Neural crest cell (in vitro differentiated cells): ENCODE data around the gene ANKRD23. TPM values are rescaled to one million over a fixed set of nuclear protein-coding genes. Genes with fewer than 3 reads are reported as not detected.
"Not testable (repeated sequence)": the region's sequence is repeated elsewhere in the genome, so short reads cannot be mapped to it uniquely, and the experiment has no call there.

Experiments
- DNase-seq: peaks from one replicate; pipeline ENCODE4 v3.0.0; 2021; ENCODE audit warnings: low read depth, mixed read lengths, low spot score
- H3K27ac Mint-ChIP-seq: one replicate; pipeline ENCODE4 v1.8.0; 2021; ENCODE audit warnings: mild to moderate bottlenecking, mixed read lengths; ENCODE audit not compliant: unreplicated experiment
- H3K27me3 Mint-ChIP-seq: 2 replicates; pipeline ENCODE4 v1.8.0; 2021; ENCODE audit warnings: low read depth, mild to moderate bottlenecking, mixed read lengths
- H3K36me3 Mint-ChIP-seq: 2 replicates; pipeline ENCODE4 v1.8.0; 2021; ENCODE audit warnings: low read depth, mild to moderate bottlenecking, mixed read lengths
- H3K4me1 Mint-ChIP-seq: 2 replicates; pipeline ENCODE4 v1.8.0; 2021; ENCODE audit warnings: mixed read lengths
- H3K4me3 Mint-ChIP-seq: one replicate; pipeline ENCODE4 v1.8.0; 2021; ENCODE audit warnings: mild to moderate bottlenecking, mixed read lengths
- H3K9me3 Mint-ChIP-seq: 2 replicates; pipeline ENCODE4 v1.8.0; 2021; ENCODE audit warnings: mixed read lengths
- total RNA-seq: library from RNA; stranded (reverse); gene quantifications from 2 replicates; pipeline ENCODE4 v1.2.1, GENCODE V29; 2021
- TF ChIP-seq, protein P1 (sequence below): fragments of 200-600 bp; sonication (generic); conservative IDR thresholded peaks from 2 replicates; pipeline ENCODE4 v1.5.0; 2021; ENCODE audit warnings: antibody characterized with exemption, mild to moderate bottlenecking

Gene ANKRD23
- total RNA-seq, 1 donor from 2014 or later, result 11.4 TPM

DNA sequence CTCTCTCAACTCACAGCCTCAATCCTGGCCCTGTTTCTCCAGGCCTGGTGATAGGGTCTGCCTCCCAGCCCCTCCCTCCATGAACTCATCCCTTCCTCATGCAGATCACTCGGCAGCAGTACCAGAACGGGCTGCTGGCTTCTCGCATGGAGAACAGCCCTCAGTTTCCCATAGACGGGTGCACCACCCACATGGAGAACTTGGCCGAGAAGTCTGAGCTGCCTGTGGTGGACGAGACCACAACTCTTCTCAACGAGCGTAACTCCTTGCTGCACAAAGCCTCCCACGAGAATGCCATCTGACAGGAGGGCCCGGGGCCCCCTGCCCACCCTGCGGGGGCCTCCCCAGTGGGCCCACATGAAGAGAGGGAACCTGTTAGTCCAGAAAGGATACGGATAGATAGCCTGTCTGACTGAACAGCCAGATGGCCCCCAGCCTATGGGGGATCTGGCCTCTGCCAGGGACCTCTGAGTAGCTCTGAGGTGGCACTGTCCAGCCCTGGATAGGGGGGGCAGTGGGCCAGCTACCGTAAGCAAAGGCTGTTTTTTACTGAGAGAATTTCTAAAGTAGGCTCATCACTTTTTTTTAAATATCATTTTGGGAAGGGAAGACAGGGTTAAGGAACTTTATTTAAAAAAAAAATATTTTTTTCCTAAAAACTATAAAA lies 34.5 kb downstream of the ANKRD23 start:
- Mint-ChIP-seq H3K27me3 (no peaks in the 10 kb centered on the region), H3K27ac (peak overlapping the region; percentile 14), H3K4me1 (peaks cover 13% of the 10 kb centered on the region), H3K36me3 (peaks cover 10% of the 10 kb centered on the region), H3K9me3 (no peaks in the 10 kb centered on the region), H3K4me3 (no peak overlapping the region)
- TF ChIP-seq, protein P1, sequence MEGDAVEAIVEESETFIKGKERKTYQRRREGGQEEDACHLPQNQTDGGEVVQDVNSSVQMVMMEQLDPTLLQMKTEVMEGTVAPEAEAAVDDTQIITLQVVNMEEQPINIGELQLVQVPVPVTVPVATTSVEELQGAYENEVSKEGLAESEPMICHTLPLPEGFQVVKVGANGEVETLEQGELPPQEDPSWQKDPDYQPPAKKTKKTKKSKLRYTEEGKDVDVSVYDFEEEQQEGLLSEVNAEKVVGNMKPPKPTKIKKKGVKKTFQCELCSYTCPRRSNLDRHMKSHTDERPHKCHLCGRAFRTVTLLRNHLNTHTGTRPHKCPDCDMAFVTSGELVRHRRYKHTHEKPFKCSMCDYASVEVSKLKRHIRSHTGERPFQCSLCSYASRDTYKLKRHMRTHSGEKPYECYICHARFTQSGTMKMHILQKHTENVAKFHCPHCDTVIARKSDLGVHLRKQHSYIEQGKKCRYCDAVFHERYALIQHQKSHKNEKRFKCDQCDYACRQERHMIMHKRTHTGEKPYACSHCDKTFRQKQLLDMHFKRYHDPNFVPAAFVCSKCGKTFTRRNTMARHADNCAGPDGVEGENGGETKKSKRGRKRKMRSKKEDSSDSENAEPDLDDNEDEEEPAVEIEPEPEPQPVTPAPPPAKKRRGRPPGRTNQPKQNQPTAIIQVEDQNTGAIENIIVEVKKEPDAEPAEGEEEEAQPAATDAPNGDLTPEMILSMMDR, result no peak
- DNase-seq, result no peak

DNA sequence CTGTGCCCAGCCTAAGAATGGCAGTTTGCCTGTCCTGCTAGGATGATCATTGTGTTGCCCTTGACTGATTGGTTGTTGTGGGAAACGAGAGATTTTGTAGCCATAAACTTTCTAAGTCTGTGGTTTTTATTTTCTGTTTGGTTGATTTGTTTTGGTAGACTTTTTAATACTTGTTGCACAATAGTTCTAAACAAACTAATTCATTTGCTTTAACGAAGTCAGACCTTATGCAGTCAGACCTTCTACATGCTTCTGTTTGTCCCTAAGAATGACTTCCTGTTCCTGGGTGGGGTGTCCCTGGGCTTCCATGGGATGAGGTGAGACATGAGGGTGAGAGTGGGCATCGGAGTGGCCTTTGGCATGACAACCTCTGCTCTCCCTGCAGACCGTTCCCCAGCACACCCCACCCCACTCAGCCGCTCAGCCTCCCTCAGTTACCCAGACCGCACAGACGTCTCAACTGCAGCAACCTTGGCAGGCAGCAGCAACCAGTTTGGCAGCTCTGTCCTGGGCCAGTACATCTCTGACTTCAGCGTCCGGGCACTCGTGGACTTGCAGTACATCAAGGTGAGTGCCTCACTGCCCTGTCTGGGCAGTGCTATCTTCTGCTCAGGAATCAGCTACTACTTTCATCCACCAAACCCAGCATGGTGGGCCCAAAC lies 35.5 kb downstream of the ANKRD23 start:
- Mint-ChIP-seq H3K27me3 (no peaks in the 10 kb centered on the region), H3K4me3 (no peak overlapping the region), H3K36me3 (peaks cover 10% of the 10 kb centered on the region), H3K4me1 (peaks cover 13% of the 10 kb centered on the region), H3K9me3 (no peaks in the 10 kb centered on the region), H3K27ac (peak overlapping the region; percentile 75)
- no peak for DNase-seq
- TF ChIP-seq, protein P1, result no peak

DNA sequence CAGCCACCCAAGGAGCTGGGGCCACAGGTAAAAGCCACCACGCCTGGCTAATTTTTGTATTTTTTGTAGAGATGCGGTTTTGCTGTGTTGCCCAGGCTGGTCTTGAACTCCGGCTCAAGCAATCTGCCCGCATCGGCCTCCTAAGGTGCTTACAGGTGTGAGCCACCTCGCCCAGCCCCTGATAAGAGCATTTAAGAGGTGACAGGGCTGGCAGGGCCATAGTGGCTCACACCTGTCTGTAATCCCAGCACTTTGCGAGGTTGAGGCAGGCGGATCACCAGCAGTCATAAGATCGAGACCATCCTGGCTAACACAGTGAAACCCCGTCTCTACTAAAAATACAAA lies 36.7 kb downstream of the ANKRD23 start:
- TF ChIP-seq, protein P1, result no peak
- Mint-ChIP-seq H3K9me3 (no peaks in the 10 kb centered on the region), H3K27ac (no peak overlapping the region), H3K27me3 (no peaks in the 10 kb centered on the region), H3K4me3 (no peak overlapping the region), H3K4me1 (peaks cover 13% of the 10 kb centered on the region), H3K36me3 (peaks cover 10% of the 10 kb centered on the region)
- no peak for DNase-seq

DNA sequence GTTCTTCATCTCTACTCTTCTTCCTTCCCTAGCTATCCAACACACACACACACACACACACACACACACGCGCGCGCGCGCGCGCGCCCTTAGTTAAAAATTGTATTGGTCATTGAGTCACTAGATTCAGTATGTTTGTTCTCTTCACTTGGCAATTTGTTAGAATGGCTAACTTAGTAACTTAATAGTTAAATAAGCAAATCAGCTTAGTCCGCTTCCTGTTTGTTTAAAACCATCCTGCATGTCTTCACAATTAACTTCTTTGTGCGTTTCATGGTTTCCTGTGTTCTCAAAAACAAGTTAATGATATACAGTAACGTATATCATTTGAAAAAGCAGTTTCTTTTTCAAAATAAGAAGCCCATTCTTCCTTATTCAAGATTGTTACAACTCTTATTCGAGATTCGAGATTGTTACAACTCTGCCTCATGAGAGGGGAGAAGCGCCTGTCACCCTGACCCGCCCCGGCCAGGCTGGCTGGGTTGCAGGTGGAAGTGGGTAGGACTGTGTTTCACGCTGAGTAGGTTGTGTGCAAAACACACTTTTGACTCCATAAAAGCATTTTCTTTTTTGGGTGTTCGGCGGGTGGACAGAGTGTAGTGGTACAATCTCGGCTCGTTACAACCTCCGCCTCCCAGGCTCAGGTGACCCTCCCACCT lies 37.2 kb downstream of the ANKRD23 start:
- peak overlapping the region; percentile 78 for H3K27ac Mint-ChIP-seq
- H3K36me3 Mint-ChIP-seq, result peaks cover 10% of the 10 kb centered on the region
- H3K27me3 Mint-ChIP-seq, result no peaks in the 10 kb centered on the region
- H3K4me1 Mint-ChIP-seq, result peaks cover 13% of the 10 kb centered on the region
- TF ChIP-seq, protein P1, result no peak
- no peaks in the 10 kb centered on the region for H3K9me3 Mint-ChIP-seq
- H3K4me3 Mint-ChIP-seq, result no peak overlapping the region
- no peak for DNase-seq

DNA sequence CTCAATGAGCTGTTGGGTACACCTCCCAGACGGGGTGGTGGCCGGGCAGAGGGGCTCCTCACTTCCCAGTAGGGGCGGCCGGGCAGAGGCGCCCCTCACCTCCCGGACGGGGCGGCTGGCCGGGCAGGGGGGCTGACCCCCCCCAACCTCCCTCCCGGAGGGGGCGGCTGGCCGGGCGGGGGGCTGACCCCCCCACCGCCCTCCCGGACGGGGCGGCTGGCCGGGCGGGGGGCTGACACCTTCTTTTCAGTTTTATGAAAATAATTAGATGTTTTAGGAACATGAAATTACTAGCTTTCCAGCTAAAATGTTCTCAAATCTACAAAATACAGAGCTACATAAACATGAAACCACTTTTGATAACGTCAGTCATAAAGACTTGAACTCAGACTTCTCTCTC lies 37.9 kb downstream of the ANKRD23 start:
- H3K4me3 Mint-ChIP-seq, H3K36me3 Mint-ChIP-seq, H3K27me3 Mint-ChIP-seq, H3K27ac Mint-ChIP-seq, H3K9me3 Mint-ChIP-seq, DNase-seq: not testable (repeated sequence)
- peaks cover 13% of the 10 kb centered on the region for H3K4me1 Mint-ChIP-seq

DNA sequence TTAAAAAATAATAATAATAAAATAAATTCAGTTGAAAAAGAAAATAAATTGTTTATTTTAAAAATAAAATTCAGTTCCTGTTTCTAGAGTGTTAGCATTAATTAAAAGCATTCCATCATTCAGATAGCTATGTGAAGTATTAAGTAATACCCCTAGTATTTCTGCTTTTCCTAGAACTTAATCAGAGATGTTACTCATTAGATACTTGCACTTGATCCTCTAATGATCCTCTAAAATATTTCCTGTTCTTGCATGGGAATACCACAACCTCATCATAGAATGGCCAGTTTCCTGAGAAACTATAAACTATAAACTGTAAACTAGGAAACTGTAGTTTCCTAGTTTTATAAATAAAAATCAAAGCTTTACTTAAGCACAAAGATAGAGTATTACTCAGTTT lies 38.8 kb downstream of the ANKRD23 start:
- Mint-ChIP-seq H3K9me3 (no peaks in the 10 kb centered on the region), H3K27ac (no peak overlapping the region), H3K4me3 (no peak overlapping the region)

More for the DNA sequence above, 38.8 kb downstream of the ANKRD23 start:
- Mint-ChIP-seq H3K4me1 (peaks cover 9% of the 10 kb centered on the region), H3K36me3 (peaks cover 10% of the 10 kb centered on the region), H3K27me3 (no peaks in the 10 kb centered on the region)
- TF ChIP-seq, protein P1, result no peak
- no peak for DNase-seq
